Activated B cell treated with CpG ODN at 0.5 μM for 24 hours (primary cell): Measurements from ENCODE around the gene ANKRD44. TPM values are rescaled to one million over a fixed set of nuclear protein-coding genes. Genes with fewer than 3 reads are reported as not detected.

ENCODE experiments used
- ATAC-seq: fragments of 200-7000 bp; cut with Tn5 transposase; one replicate; pipeline ENCODE4 v1.10.0; 2021; ENCODE audit warnings: low read depth, mild to moderate bottlenecking, moderate library complexity
- CTCF ChIA-PET: fragments of 350-600 bp; sonication (Branson Sonifier 250); formaldehyde crosslinking; loops from one replicate; lab custom pipeline; 2021; ENCODE audit warnings: antibody characterized with exemption; lab: Charles Lee
- POLR2A ChIA-PET: fragments of 350-600 bp; sonication (Branson Sonifier 250); formaldehyde crosslinking; loops from one replicate; lab custom pipeline; 2021; ENCODE audit warnings: antibody characterized with exemption; lab: Charles Lee
- DNase-seq: peaks from one replicate; pipeline ENCODE4 v3.0.0; 2022
- H3K27ac Mint-ChIP-seq: one replicate; pipeline ENCODE4 v1.8.0; 2020; ENCODE audit warnings: mixed read lengths
- H3K27me3 Mint-ChIP-seq: one replicate; pipeline ENCODE4 v1.8.0; 2021; ENCODE audit warnings: mixed read lengths
- H3K36me3 Mint-ChIP-seq: one replicate; pipeline ENCODE4 v1.8.0; 2021; ENCODE audit warnings: low read depth, mixed read lengths
- H3K4me1 Mint-ChIP-seq: one replicate; pipeline ENCODE4 v1.8.0; 2021; ENCODE audit warnings: mixed read lengths
- H3K4me3 Mint-ChIP-seq: one replicate; pipeline ENCODE4 v1.8.0; 2020; ENCODE audit warnings: mild to moderate bottlenecking, mixed read lengths
- H3K9me3 Mint-ChIP-seq: one replicate; pipeline ENCODE4 v1.8.0; 2020; ENCODE audit warnings: mixed read lengths
- intact Hi-C: fragments of 100-400 bp; cut with micrococcal nuclease; formaldehyde crosslinking; loops from one replicate; pipeline ENCODE4 v1.15.1; 2024
- total RNA-seq: library from RNA; stranded (reverse); gene quantifications from 2 replicates; pipeline ENCODE4 v1.2.3, GENCODE V29; 2022
- TF ChIP-seq, protein P1 (sequence below): fragments of 200-600 bp; IDR thresholded peaks from one replicate; pipeline ENCODE4 v1.8.0; 2022; ENCODE audit warnings: antibody characterized with exemption, mild to moderate bottlenecking

The ANKRD44 gene
- total RNA-seq, 1 donor from 2014 or later = 185 TPM

DNA sequence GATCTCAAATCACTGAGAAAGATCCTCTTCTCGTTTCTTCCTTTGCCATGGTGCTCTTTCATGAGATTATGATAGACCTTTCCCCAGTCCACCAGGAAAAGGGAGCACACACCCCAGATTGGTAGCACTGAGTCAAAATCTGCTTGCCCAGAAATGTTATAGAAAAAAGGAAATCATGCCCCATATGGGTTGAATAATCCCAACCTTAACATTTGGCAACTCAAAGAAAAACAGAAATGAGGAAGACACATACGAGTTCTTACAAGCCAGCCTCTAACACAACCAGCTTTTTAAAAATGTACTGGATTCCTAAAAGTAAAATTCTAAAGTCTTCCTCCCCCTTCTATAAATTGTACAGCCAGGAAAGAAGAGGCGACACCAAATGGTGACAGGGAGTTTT is 103.0 kb downstream of the ANKRD44 start:
- no peaks in the 10 kb centered on the region for H3K27me3 Mint-ChIP-seq
- no peak for ATAC-seq
- DNase-seq = no peak
- peaks cover 93% of the 10 kb centered on the region for H3K4me1 Mint-ChIP-seq
- TF ChIP-seq, protein P1, sequence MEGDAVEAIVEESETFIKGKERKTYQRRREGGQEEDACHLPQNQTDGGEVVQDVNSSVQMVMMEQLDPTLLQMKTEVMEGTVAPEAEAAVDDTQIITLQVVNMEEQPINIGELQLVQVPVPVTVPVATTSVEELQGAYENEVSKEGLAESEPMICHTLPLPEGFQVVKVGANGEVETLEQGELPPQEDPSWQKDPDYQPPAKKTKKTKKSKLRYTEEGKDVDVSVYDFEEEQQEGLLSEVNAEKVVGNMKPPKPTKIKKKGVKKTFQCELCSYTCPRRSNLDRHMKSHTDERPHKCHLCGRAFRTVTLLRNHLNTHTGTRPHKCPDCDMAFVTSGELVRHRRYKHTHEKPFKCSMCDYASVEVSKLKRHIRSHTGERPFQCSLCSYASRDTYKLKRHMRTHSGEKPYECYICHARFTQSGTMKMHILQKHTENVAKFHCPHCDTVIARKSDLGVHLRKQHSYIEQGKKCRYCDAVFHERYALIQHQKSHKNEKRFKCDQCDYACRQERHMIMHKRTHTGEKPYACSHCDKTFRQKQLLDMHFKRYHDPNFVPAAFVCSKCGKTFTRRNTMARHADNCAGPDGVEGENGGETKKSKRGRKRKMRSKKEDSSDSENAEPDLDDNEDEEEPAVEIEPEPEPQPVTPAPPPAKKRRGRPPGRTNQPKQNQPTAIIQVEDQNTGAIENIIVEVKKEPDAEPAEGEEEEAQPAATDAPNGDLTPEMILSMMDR = no peak
- peak overlapping the region; percentile 68 for H3K4me3 Mint-ChIP-seq
- intact Hi-C loops = loop anchor here (2.0 to 10.0 kb wide), 5 partner anchors 15 to 963 kb away; no protein-coding TSS in a partner anchor
- CTCF ChIA-PET = interaction anchor here (0.6 to 4.0 kb wide), 7 partner anchors 16 to 104 kb away, joined by 3 to 26 read pairs (median 7); no protein-coding TSS in a partner anchor
- H3K9me3 Mint-ChIP-seq = no peaks in the 10 kb centered on the region
- POLR2A ChIA-PET = interaction anchor here (0.5 to 5.8 kb wide), 10 partner anchors 10 to 101 kb away, joined by 3 to 57 read pairs (median 4); partner anchors contain the start of gene ANKRD44
- peaks cover 26% of the 10 kb centered on the region for H3K36me3 Mint-ChIP-seq
- H3K27ac Mint-ChIP-seq = peak overlapping the region; percentile 98

DNA sequence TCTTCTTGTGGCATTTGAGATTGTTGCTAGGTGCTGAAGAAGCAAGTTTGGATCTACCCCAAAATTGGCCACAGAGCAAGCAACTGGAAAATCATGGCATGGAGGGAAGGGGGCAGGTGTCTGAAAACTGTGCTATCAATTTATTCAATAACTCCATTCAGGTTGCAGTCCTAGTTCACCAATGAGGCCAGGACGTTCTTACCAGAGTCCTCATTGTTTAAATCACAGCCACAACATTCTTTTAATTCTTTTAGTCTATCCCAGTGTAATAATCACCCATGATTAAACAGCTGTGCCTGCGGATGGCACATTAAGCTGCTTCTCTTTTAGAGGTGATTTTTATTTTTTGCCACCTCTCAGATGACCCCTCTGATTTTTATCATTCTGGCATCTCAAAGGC is 103.5 kb downstream of the ANKRD44 start:
- CTCF ChIA-PET = interaction anchor here (0.7 to 4.0 kb wide), 7 partner anchors 10 to 105 kb away, joined by 3 to 26 read pairs (median 7); no protein-coding TSS in a partner anchor

DNA sequence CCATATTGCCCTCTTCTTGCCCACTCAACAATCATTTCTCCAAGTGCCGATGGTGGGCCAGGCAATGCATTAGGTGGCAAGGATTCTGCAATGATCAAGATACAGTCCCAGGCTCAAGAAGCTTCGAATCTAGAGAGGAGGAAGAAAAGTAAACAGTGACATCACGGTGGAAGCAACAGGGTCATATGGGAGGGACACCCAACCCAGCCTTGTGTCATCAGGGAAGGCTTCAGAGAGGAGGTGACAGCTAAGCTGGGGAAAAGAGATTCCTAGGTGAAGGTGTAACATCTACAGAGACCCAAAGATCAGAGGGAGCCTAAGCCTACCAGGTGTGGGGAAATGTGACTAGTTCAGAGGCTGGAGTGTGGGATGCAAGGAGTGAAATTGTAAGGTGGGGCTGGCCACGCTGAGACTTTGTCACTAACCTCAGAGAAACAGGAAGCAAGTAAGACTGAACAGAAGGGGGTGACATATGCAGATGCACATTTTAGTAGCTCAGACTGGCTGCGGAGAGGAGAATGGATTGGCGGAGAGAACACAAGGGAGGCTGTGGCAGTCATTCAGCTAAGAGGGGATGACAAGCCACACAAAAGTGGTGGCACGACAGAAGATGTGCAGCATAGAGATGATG is 104.9 kb downstream of the ANKRD44 start:
- ChIA-PET CTCF (interaction anchor here (0.6 to 4.0 kb wide), 11 partner anchors 9 to 103 kb away, joined by 3 to 26 read pairs (median 5); no protein-coding TSS in a partner anchor), POLR2A (interaction anchor here (0.5 to 5.8 kb wide), 15 partner anchors 8 to 294 kb away, joined by 3 to 62 read pairs (median 4); partner anchors contain the start of genes ANKRD44, HSPD1 and HSPE1)
- TF ChIP-seq, protein P1 = no peak
- H3K4me3 Mint-ChIP-seq = peak overlapping the region; percentile 66
- no peaks in the 10 kb centered on the region for H3K9me3 Mint-ChIP-seq
- ATAC-seq (peak; percentile 84), DNase-seq (no peak)
- H3K4me1 Mint-ChIP-seq = peaks cover 91% of the 10 kb centered on the region
- intact Hi-C loops = loop anchor here (2.0 to 10.0 kb wide), 5 partner anchors 17 to 961 kb away; no protein-coding TSS in a partner anchor
- H3K27me3 Mint-ChIP-seq = no peaks in the 10 kb centered on the region
- H3K27ac Mint-ChIP-seq = peak overlapping the region; percentile 98
- peaks cover 36% of the 10 kb centered on the region for H3K36me3 Mint-ChIP-seq

More for the DNA sequence above, 103.5 kb downstream of the ANKRD44 start:
- Mint-ChIP-seq H3K4me1 (peaks cover 92% of the 10 kb centered on the region), H3K27ac (peak overlapping the region; percentile 98), H3K27me3 (no peaks in the 10 kb centered on the region), H3K9me3 (no peaks in the 10 kb centered on the region), H3K4me3 (peak overlapping the region; percentile 68), H3K36me3 (peaks cover 30% of the 10 kb centered on the region)
- no peak for DNase-seq
- TF ChIP-seq, protein P1 = no peak
- intact Hi-C loops = loop anchor here (2.0 to 10.0 kb wide), 5 partner anchors 16 to 962 kb away; no protein-coding TSS in a partner anchor
- no peak for ATAC-seq
- POLR2A ChIA-PET = interaction anchor here (0.5 to 5.8 kb wide), 11 partner anchors 9 to 1036 kb away, joined by 3 to 57 read pairs (median 4); partner anchors contain the start of genes ANKRD44 and STK17B

DNA sequence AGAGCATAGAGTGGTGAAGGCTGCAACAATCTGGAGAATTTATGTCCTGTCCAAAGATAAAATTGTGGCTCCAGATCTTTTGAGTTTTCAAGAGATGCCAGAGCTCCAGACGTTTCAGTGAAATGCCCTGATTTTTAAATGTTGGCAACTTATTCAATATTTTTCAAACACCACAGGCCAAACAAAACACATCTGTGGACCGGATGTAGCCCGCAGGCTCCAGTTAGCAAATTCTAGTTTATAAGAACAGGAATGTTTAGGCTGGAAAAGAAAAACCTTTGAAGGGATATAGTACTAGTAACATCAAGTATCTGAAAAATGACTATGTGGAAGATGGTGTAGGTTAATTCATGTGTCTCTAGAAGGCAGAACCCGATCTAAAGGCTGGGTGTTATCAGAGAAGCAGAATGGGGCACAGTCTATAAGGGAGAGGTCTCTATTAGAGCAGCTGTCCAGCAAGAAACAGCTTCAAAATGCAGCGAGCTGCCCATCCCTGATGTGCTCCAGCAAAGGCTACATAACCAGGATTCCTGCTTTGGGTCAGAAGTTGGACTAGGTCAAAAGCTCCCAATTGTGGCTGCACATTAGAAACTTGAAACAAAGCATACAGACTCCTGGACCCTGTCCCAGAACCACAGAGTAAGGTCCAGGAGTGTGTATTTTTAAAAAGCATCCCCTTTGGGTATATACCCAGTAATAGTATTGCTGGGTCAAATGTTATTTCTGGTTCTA is 105.9 kb downstream of the ANKRD44 start:
- peaks cover 91% of the 10 kb centered on the region for H3K4me1 Mint-ChIP-seq
- no peak for DNase-seq
- H3K36me3 Mint-ChIP-seq = peaks cover 36% of the 10 kb centered on the region
- POLR2A ChIA-PET = interaction anchor here (0.5 to 4.7 kb wide), 10 partner anchors 8 to 295 kb away, joined by 3 to 62 read pairs (median 5); partner anchors contain the start of genes ANKRD44, HSPD1 and HSPE1
- H3K27ac Mint-ChIP-seq = peak overlapping the region; percentile 98
- CTCF ChIA-PET = interaction anchor here (1.4 to 4.0 kb wide), 6 partner anchors 13 to 104 kb away, joined by 5 to 26 read pairs (median 7); no protein-coding TSS in a partner anchor
- intact Hi-C loops = loop anchor here (10.0 kb wide), 1 partner anchor 960 kb away; no protein-coding TSS in a partner anchor
- ATAC-seq = no peak
- TF ChIP-seq, protein P1 = no peak
- H3K27me3 Mint-ChIP-seq = no peaks in the 10 kb centered on the region
- H3K4me3 Mint-ChIP-seq = no peak overlapping the region
- no peaks in the 10 kb centered on the region for H3K9me3 Mint-ChIP-seq
